Mesendoderm (in vitro differentiated cells): Measurements from ENCODE around the gene MYLK4.

Experiments
- DNase-seq: peaks from one replicate; pipeline ENCODE4 v3.0.0; 2013
- H2AK5ac ChIP-seq: 2 replicates; pipeline ENCODE4 v1.6.1; 2013; ENCODE audit warnings: low read length, inconsistent platforms
- H2BK120ac ChIP-seq: 2 replicates; pipeline ENCODE4 v1.6.1; 2013; ENCODE audit warnings: low read depth, mild to moderate bottlenecking, low read length, moderate library complexity, mixed read lengths
- H2BK15ac ChIP-seq: replicated peaks from 2 replicates; pipeline ENCODE4 v1.6.1; 2013; ENCODE audit warnings: low read depth, mild to moderate bottlenecking, moderate library complexity
- H2BK5ac ChIP-seq: 2 replicates; pipeline ENCODE4 v1.6.1; 2013; ENCODE audit warnings: low read length, inconsistent platforms
- H3K18ac ChIP-seq: 2 replicates; pipeline ENCODE4 v1.6.1; 2013; ENCODE audit warnings: mild to moderate bottlenecking, low read length, mixed read lengths
- H3K23ac ChIP-seq: one replicate; pipeline ENCODE4 v1.6.1; 2013; ENCODE audit warnings: low read length
- H3K27ac ChIP-seq: 2 replicates; pipeline ENCODE4 v1.5.1; 2013; ENCODE audit warnings: low read depth, mild to moderate bottlenecking, inconsistent platforms, low read length, moderate library complexity
- H3K27me3 ChIP-seq: 2 replicates; pipeline ENCODE4 v1.6.1; 2013; ENCODE audit warnings: low read length, control low read depth, mild to moderate bottlenecking, inconsistent platforms; ENCODE audit not compliant: insufficient read depth, poor library complexity
- H3K36me3 ChIP-seq: 2 replicates; pipeline ENCODE4 v1.6.1; 2013; ENCODE audit warnings: low read length, inconsistent platforms; ENCODE audit not compliant: control insufficient read depth, insufficient read depth
- H3K4ac ChIP-seq: one replicate; pipeline ENCODE4 v1.6.1; 2013; ENCODE audit warnings: low read depth, mild to moderate bottlenecking, low read length, moderate library complexity
- H3K4me1 ChIP-seq: 2 replicates; pipeline ENCODE4 v1.6.1; 2013; ENCODE audit warnings: low read depth, low read length, inconsistent platforms; ENCODE audit not compliant: control insufficient read depth
- H3K4me2 ChIP-seq: 2 replicates; pipeline ENCODE4 v1.6.1; 2013; ENCODE audit warnings: low read length
- H3K4me3 ChIP-seq: 2 replicates; pipeline ENCODE4 v1.5.1; 2013; ENCODE audit warnings: mild to moderate bottlenecking, low read length
- H3K56ac ChIP-seq: one replicate; pipeline ENCODE4 v1.6.1; 2013; ENCODE audit warnings: low read length
- H3K79me1 ChIP-seq: 2 replicates; pipeline ENCODE4 v1.6.1; 2013; ENCODE audit warnings: low read length, inconsistent platforms
- H3K79me2 ChIP-seq: 2 replicates; pipeline ENCODE4 v1.6.1; 2013; ENCODE audit warnings: mild to moderate bottlenecking, low read length; ENCODE audit not compliant: control insufficient read depth, insufficient read depth
- H3K9ac ChIP-seq: 2 replicates; pipeline ENCODE4 v1.6.1; 2013; ENCODE audit warnings: low read length, inconsistent platforms
- H4K5ac ChIP-seq: one replicate; pipeline ENCODE4 v1.6.1; 2013; ENCODE audit warnings: low read length
- H4K8ac ChIP-seq: one replicate; pipeline ENCODE4 v1.6.1; 2013; ENCODE audit warnings: low read depth, mild to moderate bottlenecking, control low read depth, low read length, moderate library complexity
- WGBS: extraction: QIAGEN DNeasy Blood & Tissue Kit; methylation state at CpG from one replicate; pipeline ENCODE4 v1.1.7; 2013; ENCODE audit warnings: low lambda C conversion rate, missing lambda C conversion rate; ENCODE audit not compliant: insufficient coverage; ENCODE audit errors: extremely low coverage; 5-methylcytosine and 5-hydroxymethylcytosine counted together

Gene MYLK4

GRCh38 chr6:2684766-2685754, 65.7 kb downstream of the MYLK4 start:
- no peak overlapping the region for H3K27ac ChIP-seq
- no peak overlapping the region for H2AK5ac ChIP-seq
- H3K27me3 ChIP-seq = no peaks in the 10 kb centered on the region
- H4K5ac ChIP-seq = no peak overlapping the region
- H3K4me3 ChIP-seq = no peak overlapping the region
- no peak overlapping the region for H3K56ac ChIP-seq
- WGBS = no CpG with 5 or more reads among the region's 30 CpGs
- H2BK120ac ChIP-seq = no peak overlapping the region
- no peaks in the 10 kb centered on the region for H3K36me3 ChIP-seq
- H3K79me1 ChIP-seq = no peaks in the 10 kb centered on the region
- H2BK15ac ChIP-seq = no peak overlapping the region
- H4K8ac ChIP-seq = no peak overlapping the region
- no peak overlapping the region for H3K4ac ChIP-seq
- no peak overlapping the region for H3K23ac ChIP-seq
- H3K79me2 ChIP-seq = no peaks in the 10 kb centered on the region
- DNase-seq = no peak
- H3K18ac ChIP-seq = no peak overlapping the region
- no peak overlapping the region for H3K4me2 ChIP-seq
- H2BK5ac ChIP-seq = no peak overlapping the region
- H3K4me1 ChIP-seq = no peaks in the 10 kb centered on the region
- no peak overlapping the region for H3K9ac ChIP-seq

GRCh38 chr6:2684103-2684749, 66.5 kb downstream of the MYLK4 start:
- H3K23ac ChIP-seq = no peak overlapping the region
- no peak overlapping the region for H3K18ac ChIP-seq
- DNase-seq = no peak
- H3K79me1 ChIP-seq = no peaks in the 10 kb centered on the region
- no peak overlapping the region for H2BK15ac ChIP-seq
- no peak overlapping the region for H2AK5ac ChIP-seq
- no peak overlapping the region for H3K9ac ChIP-seq
- no peak overlapping the region for H3K56ac ChIP-seq
- H3K36me3 ChIP-seq = no peaks in the 10 kb centered on the region
- no peak overlapping the region for H3K4ac ChIP-seq
- no peak overlapping the region for H3K4me2 ChIP-seq
- no peaks in the 10 kb centered on the region for H3K79me2 ChIP-seq
- no peak overlapping the region for H4K8ac ChIP-seq
- no peak overlapping the region for H3K27ac ChIP-seq
- no peaks in the 10 kb centered on the region for H3K27me3 ChIP-seq
- no peak overlapping the region for H2BK120ac ChIP-seq
- no peak overlapping the region for H3K4me3 ChIP-seq
- H3K4me1 ChIP-seq = no peaks in the 10 kb centered on the region
- H2BK5ac ChIP-seq = no peak overlapping the region
- no CpG with 5 or more reads among the region's 18 CpGs for WGBS
- H4K5ac ChIP-seq = no peak overlapping the region

GRCh38 chr6:2680264-2680922, 70.3 kb downstream of the MYLK4 start:
- no peak overlapping the region for H2BK5ac ChIP-seq
- no peak overlapping the region for H2AK5ac ChIP-seq
- no CpG with 5 or more reads among the region's 15 CpGs for WGBS
- no peaks in the 10 kb centered on the region for H3K27me3 ChIP-seq
- H3K27ac ChIP-seq = no peak overlapping the region
- H3K79me2 ChIP-seq = no peaks in the 10 kb centered on the region
- no peak overlapping the region for H3K23ac ChIP-seq
- H3K4ac ChIP-seq = no peak overlapping the region
- no peak overlapping the region for H3K4me2 ChIP-seq
- no peak overlapping the region for H3K18ac ChIP-seq
- no peaks in the 10 kb centered on the region for H3K36me3 ChIP-seq
- no peak overlapping the region for H3K4me3 ChIP-seq
- no peak overlapping the region for H3K9ac ChIP-seq
- H3K4me1 ChIP-seq = no peaks in the 10 kb centered on the region
- H2BK15ac ChIP-seq = no peak overlapping the region
- no peak overlapping the region for H4K8ac ChIP-seq
- DNase-seq = no peak
- H3K56ac ChIP-seq = no peak overlapping the region
- no peak overlapping the region for H4K5ac ChIP-seq
- H3K79me1 ChIP-seq = no peaks in the 10 kb centered on the region
- no peak overlapping the region for H2BK120ac ChIP-seq

GRCh38 chr6:2677080-2677593, 73.6 kb downstream of the MYLK4 start:
- Histone ChIP-seq H3K79me1 (no peaks in the 10 kb centered on the region), H3K79me2 (no peaks in the 10 kb centered on the region), H4K5ac (no peak overlapping the region), H3K23ac (no peak overlapping the region), H3K4ac (no peak overlapping the region), H4K8ac (no peak overlapping the region), H3K4me2 (no peak overlapping the region), H3K56ac (no peak overlapping the region), H3K4me1 (no peaks in the 10 kb centered on the region), H3K27me3 (no peaks in the 10 kb centered on the region), H2BK120ac (no peak overlapping the region), H3K4me3 (no peak overlapping the region), H3K36me3 (no peaks in the 10 kb centered on the region), H3K9ac (no peak overlapping the region), H3K18ac (no peak overlapping the region), H2BK5ac (no peak overlapping the region), H2BK15ac (no peak overlapping the region), H2AK5ac (no peak overlapping the region), H3K27ac (no peak overlapping the region)
- no peak for DNase-seq
- WGBS = no CpG with 5 or more reads among the region's 4 CpGs

- no peak overlapping the region for H3K9ac ChIP-seq
- H2AK5ac ChIP-seq = no peak overlapping the region
- no peaks in the 10 kb centered on the region for H3K79me2 ChIP-seq
- no peak overlapping the region for H3K27ac ChIP-seq
- H3K4me3 ChIP-seq = no peak overlapping the region
- no peak overlapping the region for H3K23ac ChIP-seq
- H3K27me3 ChIP-seq = no peaks in the 10 kb centered on the region
- H3K56ac ChIP-seq = no peak overlapping the region
- H2BK15ac ChIP-seq = no peak overlapping the region
- no peaks in the 10 kb centered on the region for H3K36me3 ChIP-seq
- H2BK120ac ChIP-seq = no peak overlapping the region
- no peak overlapping the region for H2BK5ac ChIP-seq
- WGBS = no CpG with 5 or more reads among the region's 2 CpGs
- no peak for DNase-seq
- H3K4me2 ChIP-seq = no peak overlapping the region
- H3K79me1 ChIP-seq = no peaks in the 10 kb centered on the region
- H3K18ac ChIP-seq = no peak overlapping the region
- H3K4me1 ChIP-seq = no peaks in the 10 kb centered on the region
- no peak overlapping the region for H4K5ac ChIP-seq
- no peak overlapping the region for H3K4ac ChIP-seq
- H4K8ac ChIP-seq = no peak overlapping the region
Measured at GRCh38 chr6:2676048-2676447, 74.7 kb downstream of the MYLK4 start.
